Activated T-cell treated with anti-CD3 and anti-CD28 coated beads for 1 hour (primary cell): ENCODE measurements around the gene IL9R.
"Not testable (repeated sequence)": the region's sequence is repeated elsewhere in the genome, so short reads cannot be mapped to it uniquely, and the experiment has no call there.

Source experiments
- DNase-seq: peaks from one replicate; pipeline ENCODE4 v3.0.0-alpha.2; 2020; ENCODE audit warnings: low read depth

Gene IL9R

DNA sequence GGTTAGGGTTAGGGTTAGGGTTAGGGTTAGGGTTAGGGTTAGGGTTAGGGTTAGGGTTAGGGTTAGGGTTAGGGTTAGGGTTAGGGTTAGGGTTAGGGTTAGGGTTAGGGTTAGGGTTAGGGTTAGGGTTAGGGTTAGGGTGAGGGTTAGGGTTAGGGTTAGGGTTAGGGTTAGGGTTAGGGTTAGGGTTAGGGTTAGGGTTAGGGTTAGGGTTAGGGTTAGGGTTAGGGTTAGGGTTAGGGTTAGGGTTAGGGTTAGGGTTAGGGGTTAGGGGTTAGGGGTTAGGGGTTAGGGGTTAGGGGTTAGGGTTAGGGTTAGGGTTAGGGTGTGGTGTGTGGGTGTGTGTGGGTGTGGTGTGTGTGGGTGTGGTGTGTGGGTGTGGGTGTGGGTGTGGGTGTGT is 33.0 kb downstream of the IL9R start:
- DNase-seq, result not testable (repeated sequence)
